ENCODE results near the gene OOEP.
A peak's percentile ranks its signal among the peaks of the same experiment; 100 is the strongest.

OOEP gene

GRCh38 chr6:73329201-73329600, 40.5 kb downstream of the OOEP start:
- Histone ChIP-seq H3K9ac (ENCODE audit: low read length) (no peak overlapping the region), H3K27ac (ENCODE audit: low read length) (no peak overlapping the region), H3K9me2 (replicated peaks; ENCODE audit: insufficient read depth, low read length) (no peaks in the 10 kb centered on the region), H3F3A (ENCODE audit: insufficient read depth, low read length) (no peaks in the 10 kb centered on the region), H3K27me3 (replicated peaks; ENCODE audit: insufficient read depth, low read length) (no peaks in the 10 kb centered on the region), H3K4me3 (ENCODE audit: low read length) (no peak overlapping the region), H3K4me1 (ENCODE audit: low read length) (no peaks in the 10 kb centered on the region), H4K20me1 (ENCODE audit: insufficient read depth, low read length) (no peaks in the 10 kb centered on the region), H3K36me3 (replicated peaks; ENCODE audit: insufficient read depth, low read length) (no peaks in the 10 kb centered on the region), H3K9me3 (replicated peaks; ENCODE audit: insufficient read depth, low read length) (no peaks in the 10 kb centered on the region), H3K79me2 (ENCODE audit: low read length) (no peaks in the 10 kb centered on the region), H2AFZ (ENCODE audit: low read length) (peak overlapping the region; percentile 41; the same call in 1 of the 2 replicates), H3K4me2 (ENCODE audit: low read depth, low read length) (peak overlapping the region; percentile 8; the same call in 1 of the 2 replicates)
- no peak for TF ChIP-seq EZH2phosphoT487 (IDR thresholded peaks at IDR 0.05; ENCODE audit: low read length)
- no peak for TF ChIP-seq CTCF (IDR thresholded peaks at IDR 0.05; ENCODE audit: low read length)
- TF ChIP-seq EZH2 (optimal IDR thresholded peaks at IDR 0.05; ENCODE audit: low read depth, low read length) = no peak
- DNase-seq = no peak

GRCh38 chr6:73328790-73329189, 40.9 kb downstream of the OOEP start:
- no peaks in the 10 kb centered on the region for H3K27me3 ChIP-seq (replicated peaks; ENCODE audit: insufficient read depth, low read length)
- no peaks in the 10 kb centered on the region for H3K4me1 ChIP-seq (ENCODE audit: low read length)
- H4K20me1 ChIP-seq (ENCODE audit: insufficient read depth, low read length) = no peaks in the 10 kb centered on the region
- H3K4me3 ChIP-seq (ENCODE audit: low read length) = no peak overlapping the region
- H3K27ac ChIP-seq (ENCODE audit: low read length) = no peak overlapping the region
- H3K9me3 ChIP-seq (replicated peaks; ENCODE audit: insufficient read depth, low read length) = no peaks in the 10 kb centered on the region
- H3K79me2 ChIP-seq (ENCODE audit: low read length) = no peaks in the 10 kb centered on the region
- H2AFZ ChIP-seq (ENCODE audit: low read length) = 0 out of 2 replicates have a peak overlapping the region, but pooled peaks have one; percentile 41
- no peak for DNase-seq
- no peak overlapping the region for H3K9ac ChIP-seq (ENCODE audit: low read length)
- no peaks in the 10 kb centered on the region for H3K9me2 ChIP-seq (replicated peaks; ENCODE audit: insufficient read depth, low read length)
- H3F3A ChIP-seq (ENCODE audit: insufficient read depth, low read length) = no peaks in the 10 kb centered on the region
- peak overlapping the region; percentile 8; the same call in 1 of the 2 replicates for H3K4me2 ChIP-seq (ENCODE audit: low read depth, low read length)
- no peaks in the 10 kb centered on the region for H3K36me3 ChIP-seq (replicated peaks; ENCODE audit: insufficient read depth, low read length)
- TF ChIP-seq EZH2 (optimal IDR thresholded peaks at IDR 0.05; ENCODE audit: low read depth, low read length) = no peak
- TF ChIP-seq EZH2phosphoT487 (IDR thresholded peaks at IDR 0.05; ENCODE audit: low read length) = no peak
- TF ChIP-seq CTCF (IDR thresholded peaks at IDR 0.05; ENCODE audit: low read length) = no peak

GRCh38 chr6:73325656-73326055, 44.0 kb downstream of the OOEP start:
- Histone ChIP-seq H3K4me3 (ENCODE audit: low read length) (no peak overlapping the region), H3K4me1 (ENCODE audit: low read length) (no peaks in the 10 kb centered on the region), H3F3A (ENCODE audit: insufficient read depth, low read length) (no peaks in the 10 kb centered on the region), H3K79me2 (ENCODE audit: low read length) (no peaks in the 10 kb centered on the region), H4K20me1 (ENCODE audit: insufficient read depth, low read length) (no peaks in the 10 kb centered on the region), H3K27me3 (replicated peaks; ENCODE audit: insufficient read depth, low read length) (no peaks in the 10 kb centered on the region), H2AFZ (ENCODE audit: low read length) (no peak overlapping the region), H3K27ac (ENCODE audit: low read length) (no peak overlapping the region), H3K9me2 (replicated peaks; ENCODE audit: insufficient read depth, low read length) (no peaks in the 10 kb centered on the region), H3K36me3 (replicated peaks; ENCODE audit: insufficient read depth, low read length) (no peaks in the 10 kb centered on the region), H3K9ac (ENCODE audit: low read length) (no peak overlapping the region), H3K9me3 (replicated peaks; ENCODE audit: insufficient read depth, low read length) (no peaks in the 10 kb centered on the region), H3K4me2 (ENCODE audit: low read depth, low read length) (no peak overlapping the region)
- DNase-seq = no peak
- TF ChIP-seq EZH2phosphoT487 (IDR thresholded peaks at IDR 0.05; ENCODE audit: low read length) (no peak), EZH2 (optimal IDR thresholded peaks at IDR 0.05; ENCODE audit: low read depth, low read length) (no peak), CTCF (IDR thresholded peaks at IDR 0.05; ENCODE audit: low read length) (no peak)

Data from MM.1S (cell line).